ENCODE data around the gene GJC1. TPM values are rescaled to one million over a fixed set of nuclear protein-coding genes. Genes with fewer than 3 reads are reported as not detected.
A peak's percentile ranks its signal among the peaks of the same experiment; 100 is the strongest.

GJC1 gene
- total RNA-seq, 5 donors from 2014 or later (not counting 1 experiment from before 2014, with no cell fraction given), result 0.09 to 0.93 (median 0.30) TPM; not detected in 2

- DNase-seq (peak; percentile 54 to 90 (median 81)), ATAC-seq (replicated peaks in 1 of 4) (peak; percentile 38 to 49 (median 46))
- WGBS (ENCODE audit: insufficient coverage), result 18% methylated on average over 21 of the region's 42 CpGs
- peaks cover 7 to 31% of the 10 kb centered on the region in 2 experiments for H3K4me1 ChIP-seq (ENCODE audit: control insufficient read depth in 1 of 2, extremely low read depth in 1 of 2, insufficient read depth in 2 of 2, low read length in 2 of 2)
- peaks cover 6 to 11% (median 7%) of the 10 kb centered on the region in 3 donors for H3K4me1 Mint-ChIP-seq
- peaks cover 0 to 61% of the 10 kb centered on the region in 2 experiments for H3K27me3 ChIP-seq (replicated peaks in 1 of 2; ENCODE audit: control insufficient read depth in 2 of 2, extremely low read depth in 1 of 2, insufficient read depth in 2 of 2, low read length in 1 of 2)
- peaks cover 0 to 11% of the 10 kb centered on the region in 2 donors for H3K27me3 Mint-ChIP-seq
- H3K27ac Mint-ChIP-seq, result peak overlapping the region; percentile 82
- no peaks in the 10 kb centered on the region for H3K9me3 Mint-ChIP-seq
- CTCF ChIA-PET, result interaction anchor here (0.9 to 2.4 kb wide), 4 partner anchors 90 to 107 kb away, joined by 3 to 10 read pairs (median 6); no protein-coding TSS in a partner anchor
- H3K4me3 Mint-ChIP-seq, result peak overlapping the region; percentile 82 to 90 (median 83)
- H3K4me3 ChIP-seq (ENCODE audit: control insufficient read depth in 1 of 2, extremely low read depth in 1 of 2, low read length in 1 of 2), result peak overlapping the region; percentile 66 to 69
- no peaks in the 10 kb centered on the region for H3K9me3 ChIP-seq
- no peak overlapping the region for H3K27ac ChIP-seq (ENCODE audit: low read length)
- H3K36me3 ChIP-seq (ENCODE audit: control insufficient read depth in 2 of 2, extremely low read depth in 1 of 2, insufficient read depth in 1 of 2, low read length in 1 of 2), result no peaks in the 10 kb centered on the region
- POLR2A ChIA-PET, result no interaction called here
- no peaks in the 10 kb centered on the region for H3K36me3 Mint-ChIP-seq
These were observed 55.6 kb downstream of the GJC1 start for GRCh38 chr17:44774271-44775135.

DNA sequence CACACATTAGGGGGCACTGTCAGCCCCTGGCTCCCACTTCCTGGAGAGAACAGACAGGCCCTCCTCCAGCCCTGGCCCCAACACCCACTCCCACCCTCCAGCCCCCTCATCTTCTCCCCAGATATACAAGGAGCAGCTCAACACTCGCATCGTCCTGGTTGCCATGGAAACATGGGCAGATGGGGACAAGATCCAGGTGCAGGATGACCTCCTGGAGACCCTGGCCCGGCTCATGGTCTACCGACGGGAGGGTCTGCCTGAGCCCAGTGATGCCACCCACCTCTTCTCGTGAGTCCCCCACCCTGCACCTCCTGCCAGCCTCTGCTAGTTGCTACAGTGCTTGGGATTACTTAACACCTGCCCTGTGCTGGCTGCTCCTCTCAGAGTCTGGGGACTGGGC is 56.9 kb downstream of the GJC1 start:
- H3K9me3 ChIP-seq, result no peaks in the 10 kb centered on the region
- ChIA-PET POLR2A (no interaction called here), CTCF (interaction anchor here (0.6 kb wide), 4 partner anchors 11 to 265 kb away, joined by 3 to 6 read pairs (median 6); no protein-coding TSS in a partner anchor)
- Mint-ChIP-seq H3K9me3 (no peaks in the 10 kb centered on the region), H3K27ac (no peak overlapping the region), H3K36me3 (no peaks in the 10 kb centered on the region), H3K4me1 (peaks cover 3 to 9% (median 7%) of the 10 kb centered on the region in 3 donors), H3K27me3 (peaks cover 0 to 6% of the 10 kb centered on the region in 2 donors), H3K4me3 (no peak overlapping the region)
- peaks cover 0 to 61% of the 10 kb centered on the region in 2 experiments for H3K27me3 ChIP-seq (replicated peaks in 1 of 2; ENCODE audit: control insufficient read depth in 2 of 2, extremely low read depth in 1 of 2, insufficient read depth in 2 of 2, low read length in 1 of 2)
- peaks cover 4 to 25% of the 10 kb centered on the region in 2 experiments for H3K4me1 ChIP-seq (ENCODE audit: control insufficient read depth in 1 of 2, extremely low read depth in 1 of 2, insufficient read depth in 2 of 2, low read length in 2 of 2)
- no peak for ATAC-seq (replicated peaks in 1 of 4)
- no peak overlapping the region for H3K27ac ChIP-seq (ENCODE audit: low read length)
- H3K4me3 ChIP-seq (ENCODE audit: control insufficient read depth in 1 of 2, extremely low read depth in 1 of 2, low read length in 1 of 2), result no peak overlapping the region
- DNase-seq, result no peak
- WGBS (ENCODE audit: insufficient coverage), result 80% methylated on average over 6 of the region's 6 CpGs
- H3K36me3 ChIP-seq (ENCODE audit: control insufficient read depth in 2 of 2, extremely low read depth in 1 of 2, insufficient read depth in 1 of 2, low read length in 1 of 2), result no peaks in the 10 kb centered on the region

- CTCF ChIA-PET, result interaction anchor here (0.6 kb wide), 3 partner anchors 10 to 123 kb away, joined by 3 to 6 read pairs (median 6); no protein-coding TSS in a partner anchor
- Mint-ChIP-seq H3K36me3 (no peaks in the 10 kb centered on the region), H3K4me3 (no peak overlapping the region), H3K4me1 (peaks cover 3 to 9% (median 7%) of the 10 kb centered on the region in 3 donors), H3K27me3 (peaks cover 0 to 10% of the 10 kb centered on the region in 2 donors), H3K27ac (no peak overlapping the region), H3K9me3 (no peaks in the 10 kb centered on the region)
- ATAC-seq (replicated peaks in 1 of 4) (no peak), DNase-seq (no peak)
- peaks cover 0 to 61% of the 10 kb centered on the region in 2 experiments for H3K27me3 ChIP-seq (replicated peaks in 1 of 2; ENCODE audit: control insufficient read depth in 2 of 2, extremely low read depth in 1 of 2, insufficient read depth in 2 of 2, low read length in 1 of 2)
- H3K4me3 ChIP-seq (ENCODE audit: control insufficient read depth in 1 of 2, extremely low read depth in 1 of 2, low read length in 1 of 2), result no peak overlapping the region
- POLR2A ChIA-PET, result no interaction called here
- no peaks in the 10 kb centered on the region for H3K9me3 ChIP-seq
- no peak overlapping the region for H3K27ac ChIP-seq (ENCODE audit: low read length)
- H3K4me1 ChIP-seq (ENCODE audit: control insufficient read depth in 1 of 2, extremely low read depth in 1 of 2, insufficient read depth in 2 of 2, low read length in 2 of 2), result peaks cover 4 to 28% of the 10 kb centered on the region in 2 experiments
- no peaks in the 10 kb centered on the region for H3K36me3 ChIP-seq (ENCODE audit: control insufficient read depth in 2 of 2, extremely low read depth in 1 of 2, insufficient read depth in 1 of 2, low read length in 1 of 2)
- WGBS (ENCODE audit: insufficient coverage), result 70% methylated on average over 9 of the region's 21 CpGs
These were observed 57.6 kb downstream of the GJC1 start for GRCh38 chr17:44772308-44773045.

DNA sequence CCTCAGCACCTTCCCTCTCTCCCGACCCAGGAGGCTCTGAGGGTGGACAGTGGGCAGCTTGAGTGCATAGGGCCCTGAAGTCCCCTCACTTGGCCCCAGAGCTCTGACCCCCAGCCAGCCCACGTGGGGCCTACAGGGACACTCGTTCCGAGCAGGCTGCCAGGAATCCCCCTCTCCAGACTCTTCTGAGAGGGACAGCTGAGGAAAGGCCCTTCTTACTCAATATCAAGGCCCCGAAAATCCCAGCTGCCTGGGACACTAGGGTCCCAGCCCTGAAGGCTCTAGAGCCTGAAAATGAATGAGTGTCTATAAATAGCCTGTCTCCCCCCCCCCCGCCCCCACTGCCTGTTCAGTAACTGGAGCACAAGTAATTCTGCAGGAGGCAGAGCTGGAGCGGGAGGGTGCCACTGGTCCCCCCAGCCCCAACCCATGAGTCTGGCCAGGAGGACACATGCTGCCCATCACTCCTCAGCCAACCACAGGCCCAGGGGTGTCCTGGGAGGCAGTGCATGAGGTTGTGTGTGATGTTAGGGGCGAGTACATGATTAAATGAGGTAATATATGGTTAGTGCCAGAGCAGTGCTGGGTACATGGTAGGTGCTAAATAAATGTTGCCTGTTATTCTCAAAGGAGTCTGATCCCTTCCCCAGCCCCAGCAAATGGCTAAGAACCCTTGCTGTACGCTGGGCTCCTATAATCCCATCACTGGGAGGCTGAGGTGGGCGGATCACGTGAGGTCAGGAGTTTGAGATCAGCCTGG is 59.7 kb downstream of the GJC1 start:
- Histone ChIP-seq H3K9me3 (no peaks in the 10 kb centered on the region), H3K27me3 (replicated peaks in 1 of 2; ENCODE audit: control insufficient read depth in 2 of 2, extremely low read depth in 1 of 2, insufficient read depth in 2 of 2, low read length in 1 of 2) (peaks cover 0 to 63% of the 10 kb centered on the region in 2 experiments), H3K4me1 (ENCODE audit: control insufficient read depth in 1 of 2, extremely low read depth in 1 of 2, insufficient read depth in 2 of 2, low read length in 2 of 2) (peaks cover 0 to 15% of the 10 kb centered on the region in 2 experiments), H3K36me3 (ENCODE audit: control insufficient read depth in 2 of 2, extremely low read depth in 1 of 2, insufficient read depth in 1 of 2, low read length in 1 of 2) (no peaks in the 10 kb centered on the region), H3K27ac (ENCODE audit: low read length) (no peak overlapping the region), H3K4me3 (ENCODE audit: control insufficient read depth in 1 of 2, extremely low read depth in 1 of 2, low read length in 1 of 2) (no peak overlapping the region)
- no peak overlapping the region for H3K27ac Mint-ChIP-seq
- peaks cover 0 to 5% (median 0%) of the 10 kb centered on the region in 3 donors for H3K4me1 Mint-ChIP-seq
- no peak for ATAC-seq (replicated peaks in 1 of 4)
- DNase-seq, result no peak
- peaks cover 6 to 18% of the 10 kb centered on the region in 2 donors for H3K27me3 Mint-ChIP-seq
- 92% methylated on average over 4 of the region's 11 CpGs for WGBS (ENCODE audit: insufficient coverage)
- H3K9me3 Mint-ChIP-seq, result no peaks in the 10 kb centered on the region
- ChIA-PET CTCF (interaction anchor here (0.6 to 0.9 kb wide), 2 partner anchors 12 to 1093 kb away, joined by 3 read pairs; no protein-coding TSS in a partner anchor), POLR2A (no interaction called here)
- no peaks in the 10 kb centered on the region for H3K36me3 Mint-ChIP-seq
- no peak overlapping the region for H3K4me3 Mint-ChIP-seq

DNA sequence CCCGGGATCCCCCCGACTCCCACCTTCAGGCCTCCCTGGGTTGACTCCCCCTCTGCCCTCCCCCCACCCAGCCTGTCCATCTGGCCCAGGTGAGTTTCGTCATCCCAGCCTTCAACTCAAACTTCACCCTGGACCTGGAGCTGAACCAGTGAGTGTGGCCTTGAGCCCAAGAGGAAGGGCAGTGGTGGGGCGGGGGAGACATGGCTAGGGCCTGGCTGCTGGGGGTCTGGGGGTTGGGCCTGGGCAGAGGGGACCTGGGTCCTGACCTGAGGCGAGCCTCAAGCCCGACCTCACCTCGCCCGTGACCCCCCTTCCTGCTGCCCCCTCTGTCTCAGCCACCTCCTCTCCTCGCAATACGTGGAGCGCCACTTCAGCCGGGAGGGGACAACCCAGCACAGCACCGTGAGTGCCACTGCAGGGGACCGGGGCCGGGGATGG is 60.4 kb downstream of the GJC1 start:
- ATAC-seq (replicated peaks in 1 of 4) (no peak), DNase-seq (no peak)
- no peak overlapping the region for H3K4me3 ChIP-seq (ENCODE audit: control insufficient read depth in 1 of 2, extremely low read depth in 1 of 2, low read length in 1 of 2)
- H3K27me3 ChIP-seq (replicated peaks in 1 of 2; ENCODE audit: control insufficient read depth in 2 of 2, extremely low read depth in 1 of 2, insufficient read depth in 2 of 2, low read length in 1 of 2), result peaks cover 0 to 64% of the 10 kb centered on the region in 2 experiments
- no peak overlapping the region for H3K4me3 Mint-ChIP-seq
- H3K9me3 Mint-ChIP-seq, result no peaks in the 10 kb centered on the region
- WGBS (ENCODE audit: insufficient coverage), result 100% methylated on average over 1 of the region's 15 CpGs
- H3K4me1 ChIP-seq (ENCODE audit: control insufficient read depth in 1 of 2, extremely low read depth in 1 of 2, insufficient read depth in 2 of 2, low read length in 2 of 2), result peaks cover 0 to 9% of the 10 kb centered on the region in 2 experiments
- POLR2A ChIA-PET, result no interaction called here
- CTCF ChIA-PET, result interaction anchor here in 1 of 2 donors (0.6 kb wide), 1 partner anchor 13 kb away, joined by 3 read pairs; no protein-coding TSS in a partner anchor
- H3K36me3 Mint-ChIP-seq, result no peaks in the 10 kb centered on the region
- H3K27me3 Mint-ChIP-seq, result peaks cover 6 to 18% of the 10 kb centered on the region in 2 donors
- H3K36me3 ChIP-seq (ENCODE audit: control insufficient read depth in 2 of 2, extremely low read depth in 1 of 2, insufficient read depth in 1 of 2, low read length in 1 of 2), result no peaks in the 10 kb centered on the region
- H3K4me1 Mint-ChIP-seq, result peaks cover 0 to 3% (median 0%) of the 10 kb centered on the region in 3 donors
- no peak overlapping the region for H3K27ac Mint-ChIP-seq
- no peak overlapping the region for H3K27ac ChIP-seq (ENCODE audit: low read length)
- H3K9me3 ChIP-seq, result no peaks in the 10 kb centered on the region

Data from T-cell (primary cell).